Measurements from ENCODE around the gene NPHS1.
A peak's percentile ranks its signal among the peaks of the same experiment; 100 is the strongest.
"Not testable (repeated sequence)": the region's sequence is repeated elsewhere in the genome, so short reads cannot be mapped to it uniquely, and the experiment has no call there.

Gene NPHS1

DNA sequence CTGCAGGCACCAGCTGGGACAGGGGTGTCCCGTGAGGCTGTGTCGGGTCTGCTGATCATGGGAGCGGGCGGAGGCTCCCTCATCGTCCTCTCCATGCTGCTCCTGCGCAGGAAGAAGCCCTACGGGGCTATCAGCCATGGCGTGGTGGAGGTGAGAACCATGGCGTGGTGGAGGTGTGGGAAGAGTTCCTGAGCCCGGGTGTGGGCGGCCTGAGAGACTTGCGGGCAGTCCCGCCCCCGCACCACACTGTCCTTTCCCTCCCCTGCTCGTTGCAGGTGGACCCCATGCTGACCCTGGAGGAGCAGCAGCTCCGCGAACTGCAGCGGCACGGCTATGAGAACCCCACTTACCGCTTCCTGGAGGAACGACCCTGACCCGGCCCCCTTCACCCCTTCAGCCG, 26.8 kb upstream of the NPHS1 start:
- DNase-seq (ENCODE audit: low read depth), result no peak

GRCh38 chr19:35874392-35874930, 22.2 kb upstream of the NPHS1 start:
- no peak for DNase-seq (ENCODE audit: low read depth)

- no peak for DNase-seq (ENCODE audit: low read depth)
Observed at GRCh38 chr19:35872180-35872579, 19.9 kb upstream of the NPHS1 start.

GRCh38 chr19:35871611-35872010, 19.3 kb upstream of the NPHS1 start:
- no peak for DNase-seq (ENCODE audit: low read depth)

DNA sequence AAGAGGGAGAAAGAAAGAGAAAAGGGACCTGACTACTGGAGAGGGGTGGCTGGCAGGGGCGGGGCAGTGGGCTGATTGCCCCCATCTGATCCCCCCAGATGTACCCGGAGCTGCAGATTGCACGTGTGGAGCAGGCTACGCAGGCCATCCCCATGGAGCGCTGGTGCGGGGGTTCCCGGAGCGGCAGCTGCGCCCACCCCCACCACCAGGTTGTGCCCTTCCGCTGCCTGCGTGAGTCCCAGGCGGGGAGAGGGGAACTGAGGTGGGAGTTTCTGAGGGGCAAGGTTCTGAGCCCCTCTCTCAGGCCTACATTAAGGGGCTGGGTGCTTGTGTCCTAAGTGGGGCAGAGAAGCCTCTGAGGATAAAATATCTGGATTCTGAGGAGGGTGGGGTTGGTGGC, 18.5 kb upstream of the NPHS1 start:
- DNase-seq (ENCODE audit: low read depth), result no peak

- DNase-seq (ENCODE audit: low read depth), result not testable (repeated sequence)
Observed at GRCh38 chr19:35870124-35870736, 17.9 kb upstream of the NPHS1 start.

DNA sequence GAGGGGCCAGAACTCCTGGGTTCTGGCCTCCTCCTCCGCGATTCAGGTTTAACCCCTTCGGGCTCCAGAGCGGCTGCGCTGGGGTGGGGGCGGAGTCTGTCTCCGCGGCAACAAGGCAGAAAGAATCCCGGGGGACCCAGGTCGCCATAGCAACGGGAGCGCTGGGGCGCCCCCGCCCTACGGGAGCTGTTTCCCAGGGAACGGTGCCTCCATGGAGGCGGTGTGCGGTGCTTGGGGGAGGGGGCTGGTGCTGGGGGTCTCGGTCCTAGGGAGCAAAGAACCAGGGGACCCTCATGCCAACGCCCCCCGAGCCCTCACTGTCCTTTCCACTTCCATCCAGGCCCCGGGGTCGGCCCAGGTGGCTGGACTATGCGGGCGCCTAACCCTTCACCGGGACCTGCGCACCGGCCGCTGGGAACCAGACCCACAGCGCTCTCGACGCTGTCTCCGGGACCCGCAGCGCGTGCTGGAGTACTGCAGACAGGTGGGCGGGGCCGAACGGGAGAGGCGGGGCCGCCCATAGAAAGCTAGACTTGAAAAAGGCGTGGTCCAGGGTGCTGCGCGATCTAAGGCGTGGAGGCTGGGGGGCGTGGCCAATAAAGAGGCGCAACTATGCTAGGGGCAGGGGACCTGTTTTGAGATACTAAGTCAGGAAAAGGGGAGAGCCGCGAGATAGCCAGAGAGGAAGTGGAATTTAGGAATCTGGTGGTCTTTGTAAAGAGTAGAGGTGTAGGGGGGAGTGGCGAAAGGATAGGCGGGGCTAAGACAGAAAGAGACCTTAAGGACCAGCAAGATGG, 17.2 kb upstream of the NPHS1 start:
- DNase-seq (ENCODE audit: low read depth), result peak; percentile 63

DNA sequence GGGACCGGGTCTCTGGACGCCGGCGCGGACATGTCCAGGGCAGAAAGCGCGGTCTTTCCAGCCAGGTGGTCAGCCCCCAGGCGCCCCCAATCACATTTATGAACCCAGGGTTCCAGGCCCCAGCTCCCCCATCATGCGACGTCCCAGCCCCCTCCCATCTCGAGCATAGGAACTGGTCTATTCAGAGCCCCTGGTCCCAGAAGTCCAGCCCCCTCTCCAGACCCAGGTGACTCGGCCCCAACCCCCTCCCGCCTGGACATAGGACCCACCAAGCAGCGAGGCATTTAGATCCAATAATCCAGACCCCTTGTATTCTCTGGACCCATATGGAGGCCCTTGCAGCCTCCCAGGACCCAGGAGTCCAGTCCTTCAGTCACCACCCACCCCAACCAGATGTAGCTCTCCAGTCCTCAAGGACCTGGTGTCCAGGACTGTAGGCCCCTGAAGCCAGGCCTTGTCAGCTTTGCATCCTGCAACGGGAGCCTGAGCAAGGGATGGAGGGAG, 16.6 kb upstream of the NPHS1 start:
- DNase-seq (ENCODE audit: low read depth), result no peak

- DNase-seq (ENCODE audit: low read depth), result no peak
Observed at GRCh38 chr19:35868172-35868822, 16.0 kb upstream of the NPHS1 start, which contains the start of gene APLP1. Gene APLP1, plus strand, starts transcription at chr19:35868574. Its CDS starts 63 bp downstream, at chr19:35868637.

GRCh38 chr19:35863018-35863417, 10.7 kb upstream of the NPHS1 start:
- no peak for DNase-seq (ENCODE audit: low read depth)

- no peak for DNase-seq (ENCODE audit: low read depth)
Observed at GRCh38 chr19:35862528-35862927, 10.2 kb upstream of the NPHS1 start.

DNA sequence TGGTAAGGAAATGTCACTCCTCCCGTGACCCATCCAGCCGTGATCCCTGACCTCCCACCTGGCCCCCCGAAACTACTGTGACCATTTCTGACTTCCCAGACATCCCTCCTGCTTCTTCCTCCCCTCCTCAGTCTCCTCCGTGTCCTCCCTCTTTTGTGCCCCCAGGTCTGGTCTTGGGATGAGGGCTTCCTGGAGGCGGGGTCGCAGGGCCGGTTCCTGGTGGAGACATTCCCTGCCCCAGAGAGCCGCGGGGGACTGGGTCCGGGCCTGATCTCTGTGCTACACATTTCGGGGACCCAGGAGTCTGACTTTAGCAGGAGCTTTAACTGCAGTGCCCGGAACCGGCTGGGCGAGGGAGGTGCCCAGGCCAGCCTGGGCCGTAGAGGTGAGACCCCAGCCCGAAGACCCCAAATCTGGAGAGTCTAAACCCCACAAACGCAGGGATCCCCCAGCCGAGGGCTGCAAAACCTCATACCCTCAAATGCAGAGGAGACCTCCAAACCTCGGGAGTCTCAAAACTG, 9.4 kb upstream of the NPHS1 start:
- DNase-seq (ENCODE audit: low read depth), result no peak

- no peak for DNase-seq (ENCODE audit: low read depth)
Observed at GRCh38 chr19:35860818-35861639, 8.7 kb upstream of the NPHS1 start.

- DNase-seq (ENCODE audit: low read depth), result no peak
Observed at GRCh38 chr19:35860436-35860817, 8.1 kb upstream of the NPHS1 start.

DNA sequence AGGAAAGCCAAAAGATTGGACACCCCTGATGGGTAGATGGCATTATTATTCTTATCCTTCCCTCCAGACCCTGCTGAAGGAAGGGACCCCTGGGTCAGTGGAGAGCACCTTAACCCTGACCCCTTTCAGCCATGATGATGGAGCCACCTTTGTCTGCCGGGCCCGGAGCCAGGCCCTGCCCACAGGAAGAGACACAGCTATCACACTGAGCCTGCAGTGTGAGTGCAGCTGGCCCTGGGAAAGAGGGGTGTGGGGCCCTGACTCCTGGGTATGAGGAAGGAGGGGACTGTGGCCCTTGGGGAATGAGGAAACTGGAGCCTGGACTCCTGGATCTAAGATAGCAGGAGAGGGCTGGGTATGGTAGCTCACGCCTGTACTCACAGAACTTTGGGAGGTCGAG, 7.1 kb upstream of the NPHS1 start:
- no peak for DNase-seq (ENCODE audit: low read depth)

DNA sequence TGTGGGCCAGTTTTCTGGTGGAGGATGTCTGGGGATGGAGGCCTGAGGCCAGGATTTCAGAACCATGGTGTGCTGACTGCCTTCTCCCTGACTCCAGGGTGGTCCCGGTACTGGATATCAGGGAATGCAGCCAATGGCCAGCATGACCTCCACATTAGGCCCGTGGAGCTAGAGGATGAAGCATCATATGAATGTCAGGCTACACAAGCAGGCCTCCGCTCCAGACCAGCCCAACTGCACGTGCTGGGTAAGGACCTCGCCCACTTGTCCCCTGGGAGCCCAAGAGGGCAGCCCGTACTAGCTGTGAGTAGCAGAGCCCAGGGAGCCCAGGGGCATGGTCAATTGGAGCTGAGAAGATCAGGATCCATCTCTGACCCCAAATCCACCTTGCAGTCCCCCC, 6.0 kb upstream of the NPHS1 start:
- DNase-seq (ENCODE audit: low read depth), result no peak

DNA sequence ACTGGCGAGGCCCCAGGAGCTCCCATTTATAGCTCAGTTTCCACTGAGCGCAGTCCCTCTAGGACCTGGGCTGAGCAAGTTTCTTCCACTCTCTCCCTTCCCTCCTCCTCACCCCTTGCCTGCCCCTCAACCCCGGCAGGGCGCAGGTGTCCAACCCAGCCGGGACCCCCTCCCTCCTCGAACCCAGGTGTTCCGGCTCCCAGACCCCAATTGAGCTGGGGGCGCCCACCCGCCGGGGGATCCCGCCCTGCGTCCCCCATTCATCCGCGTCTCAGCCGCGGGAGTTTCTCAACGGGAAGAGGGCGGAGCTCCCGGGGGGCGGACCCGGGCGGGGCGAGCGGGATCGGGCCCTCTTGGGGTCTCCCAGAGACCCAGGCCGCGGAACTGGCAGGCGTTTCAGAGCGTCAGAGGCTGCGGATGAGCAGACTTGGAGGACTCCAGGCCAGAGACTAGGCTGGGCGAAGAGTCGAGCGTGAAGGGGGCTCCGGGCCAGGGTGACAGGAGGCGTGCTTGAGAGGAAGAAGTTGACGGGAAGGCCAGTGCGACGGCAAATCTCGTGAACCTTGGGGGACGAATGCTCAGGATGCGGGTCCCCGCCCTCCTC, 4.3 kb upstream of the NPHS1 start, which contains the start of gene KIRREL2:
TSS of gene KIRREL2 (plus strand) at position 366 of the 604 bp plus-strand sequence. CDS start at position 575, 209 bp downstream.
- no peak for DNase-seq (ENCODE audit: low read depth)

- DNase-seq (ENCODE audit: low read depth), result no peak
Observed at GRCh38 chr19:35853038-35853756, 893 bp upstream of the NPHS1 start.

- DNase-seq (ENCODE audit: low read depth), result no peak
Observed at GRCh38 chr19:35851213-35852028, 883 bp downstream of the NPHS1 start.

Measured in CMK (cell line).